Tibial nerve (tissue), 4 donors: ENCODE data around the gene CEACAM19. TPM values are rescaled to one million over a fixed set of nuclear protein-coding genes. Genes with fewer than 3 reads are reported as not detected.
A peak's percentile ranks its signal among the peaks of the same experiment; 100 is the strongest.

Source experiments
- DNase-seq, 2 donors: peaks; one replicate each; pipeline ENCODE4 v3.0.0-alpha.2; 2019; ENCODE audit warnings: low spot score in 2 of 2
- H3K27ac ChIP-seq, 4 donors: fragments of 200-600 bp; sonication (generic) in 3 of 4; one replicate each; pipeline ENCODE4 v1.5.1; 2017 to 2019; ENCODE audit warnings: mild to moderate bottlenecking in 1 of 4
- H3K27me3 ChIP-seq, 2 donors: fragments of 200-600 bp; sonication (generic) in 1 of 2; one replicate each; pipeline versions ENCODE4 v1.5.1 to v1.6.0; 2017 to 2019
- H3K36me3 ChIP-seq, 3 donors: fragments of 200-600 bp; sonication (generic); one replicate each; pipeline ENCODE4 v1.5.1; 2018 to 2019
- H3K4me1 ChIP-seq, 4 donors: fragments of 200-600 bp; sonication (generic) in 3 of 4; one replicate each; pipeline ENCODE4 v1.5.1; 2017 to 2019
- H3K4me3 ChIP-seq, 4 donors: fragments of 200-600 bp; sonication (generic) in 3 of 4; one replicate each; pipeline ENCODE4 v1.5.1; 2017 to 2019; ENCODE audit warnings: mild to moderate bottlenecking in 1 of 4, moderate library complexity in 1 of 4
- H3K9me3 ChIP-seq, 4 donors: fragments of 200-600 bp; sonication (generic) in 3 of 4; one replicate each; pipeline ENCODE4 v1.5.1; 2017 to 2019
- CTCF ChIP-seq, 5 experiments: fragments of 200-600 bp in 3 of 5; fragments of 450-650 bp in 2 of 5; sonication (generic) in 3 of 5; IDR thresholded peaks; one replicate each; pipeline ENCODE4 v1.5.1; 2016 to 2019; ENCODE audit warnings: antibody characterized with exemption in 5 of 5, mild to moderate bottlenecking in 3 of 5, moderate library complexity in 2 of 5
- EP300 ChIP-seq, 2 donors: sonication (generic); formaldehyde crosslinking; IDR thresholded peaks; one replicate each; pipeline ENCODE4 v1.6.1; 2017; ENCODE audit warnings: antibody characterized with exemption in 2 of 2, mild to moderate bottlenecking in 1 of 2
- POLR2A ChIP-seq, 2 donors: fragments of 450-650 bp; IDR thresholded peaks; one replicate each; pipeline ENCODE4 v1.6.1; 2017; ENCODE audit warnings: antibody characterized with exemption in 2 of 2, mild to moderate bottlenecking in 2 of 2, moderate library complexity in 2 of 2
- WGBS, 2 donors: methylation state at CpG; one replicate each; pipeline ENCODE4 v1.1.5; 2018; 5-methylcytosine and 5-hydroxymethylcytosine counted together
- total RNA-seq, 4 donors: library from RNA; depleted of rRNA; stranded (reverse); fragments of >200 nt; gene quantifications; one replicate each; pipeline ENCODE4 v1.1.0, GENCODE V29; 2016

The CEACAM19 gene
- total RNA-seq, 4 donors from 2014 or later, result 10.9 to 38.7 (median 15.4) TPM

GRCh38 chr19:44653343-44653742 is 17.9 kb upstream of the CEACAM19 start:
- H3K9me3 ChIP-seq, result no peaks in the 10 kb centered on the region
- no peaks in the 10 kb centered on the region for H3K27me3 ChIP-seq
- peaks cover 0 to 83% (median 13%) of the 10 kb centered on the region in 3 donors for H3K36me3 ChIP-seq
- H3K4me1 ChIP-seq, result peaks cover 0 to 27% (median 4%) of the 10 kb centered on the region in 4 donors
- no peak overlapping the region for H3K4me3 ChIP-seq
- TF ChIP-seq EP300 (IDR thresholded peaks at IDR 0.05) (no peak), POLR2A (IDR thresholded peaks at IDR 0.05) (no peak), CTCF (IDR thresholded peaks at IDR 0.05) (no peak)
- no peak for DNase-seq
- H3K27ac ChIP-seq, result no peak overlapping the region
- 88 to 93% methylated on average over 5 of the region's 5 CpGs for WGBS, 2 donors

GRCh38 chr19:44653977-44654774 is 17.1 kb upstream of the CEACAM19 start:
- Histone ChIP-seq H3K9me3 (no peaks in the 10 kb centered on the region), H3K4me3 (no peak overlapping the region), H3K4me1 (peaks cover 0 to 18% (median 2%) of the 10 kb centered on the region in 4 donors), H3K27ac (peak overlapping the region in 1 of 4 donors; percentile 27), H3K27me3 (no peaks in the 10 kb centered on the region), H3K36me3 (peaks cover 0 to 92% (median 13%) of the 10 kb centered on the region in 3 donors)
- DNase-seq, result peak; percentile 61 to 68
- 44 to 48% methylated on average over 16 of the region's 16 CpGs for WGBS, 2 donors
- TF ChIP-seq CTCF (IDR thresholded peaks at IDR 0.05) (peak; percentile 47 to 71 (median 67)), EP300 (IDR thresholded peaks at IDR 0.05) (peak in 1 of 2 donors; percentile 38), POLR2A (IDR thresholded peaks at IDR 0.05) (no peak)

GRCh38 chr19:44657211-44657921 is 13.9 kb upstream of the CEACAM19 start:
- WGBS, 2 donors, result 40 to 41% methylated on average over 25 of the region's 25 CpGs
- peaks cover 0 to 94% (median 8%) of the 10 kb centered on the region in 3 donors for H3K36me3 ChIP-seq
- H3K9me3 ChIP-seq, result no peaks in the 10 kb centered on the region
- DNase-seq, result peak; percentile 37 to 67
- no peak overlapping the region for H3K27ac ChIP-seq
- no peak overlapping the region for H3K4me3 ChIP-seq
- peak; percentile 85 to 90 (median 88) for TF ChIP-seq CTCF (IDR thresholded peaks at IDR 0.05)
- TF ChIP-seq POLR2A (IDR thresholded peaks at IDR 0.05), result no peak
- H3K27me3 ChIP-seq, result no peaks in the 10 kb centered on the region
- H3K4me1 ChIP-seq, result peaks cover 0 to 18% (median 0%) of the 10 kb centered on the region in 4 donors

GRCh38 chr19:44658069-44658733 is 13.1 kb upstream of the CEACAM19 start:
- TF ChIP-seq EP300 (IDR thresholded peaks at IDR 0.05) (no peak), POLR2A (IDR thresholded peaks at IDR 0.05) (no peak), CTCF (IDR thresholded peaks at IDR 0.05) (no peak)
- peaks cover 0 to 87% (median 6%) of the 10 kb centered on the region in 3 donors for H3K36me3 ChIP-seq
- H3K27me3 ChIP-seq, result no peaks in the 10 kb centered on the region
- H3K4me1 ChIP-seq, result peaks cover 0 to 24% (median 0%) of the 10 kb centered on the region in 4 donors
- H3K27ac ChIP-seq, result no peak overlapping the region
- no peak for DNase-seq
- H3K4me3 ChIP-seq, result no peak overlapping the region
- 88 to 97% methylated on average over 3 of the region's 3 CpGs for WGBS, 2 donors
- no peaks in the 10 kb centered on the region for H3K9me3 ChIP-seq
